ENCODE results near the gene MRPL48.

The MRPL48 gene

DNA sequence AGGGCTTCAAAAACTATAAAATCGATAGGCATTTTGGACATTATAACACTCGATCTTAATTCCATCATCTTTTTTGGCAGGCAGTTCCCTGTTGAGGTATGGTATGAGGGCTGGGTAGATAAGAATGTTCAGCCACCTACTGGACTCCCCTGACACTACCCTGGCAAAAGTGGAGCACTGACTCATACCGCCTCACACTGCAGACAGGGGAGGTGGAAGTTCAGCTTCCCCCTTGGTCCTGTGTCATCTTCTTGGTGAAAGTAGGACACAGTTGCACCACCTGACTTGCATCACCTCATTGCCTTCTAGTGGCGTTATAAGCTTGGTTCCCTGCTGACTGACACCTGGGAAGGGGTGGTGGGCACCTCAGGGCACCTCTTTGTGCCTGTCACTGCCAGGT lies 119.5 kb downstream of the MRPL48 start:
- Histone ChIP-seq H3K4me3 (ENCODE audit: low read length) (no peak overlapping the region), H3K9me3 (ENCODE audit: control insufficient read depth, low read depth, low read length) (no peaks in the 10 kb centered on the region), H3K27me3 (ENCODE audit: control insufficient read depth, insufficient read depth, low read length) (no peaks in the 10 kb centered on the region), H3K27ac (ENCODE audit: low read length) (no peak overlapping the region), H3K9ac (ENCODE audit: low read length) (no peak overlapping the region), H3K36me3 (ENCODE audit: control insufficient read depth, low read depth, low read length) (peaks cover 14% of the 10 kb centered on the region), H3K4me1 (ENCODE audit: control insufficient read depth, low read depth, low read length) (no peaks in the 10 kb centered on the region)

GRCh38 chr11:73912026-73912425 lies 124.4 kb downstream of the MRPL48 start:
- Histone ChIP-seq H3K27me3 (ENCODE audit: control insufficient read depth, insufficient read depth, low read length) (no peaks in the 10 kb centered on the region), H3K4me3 (ENCODE audit: low read length) (no peak overlapping the region), H3K36me3 (ENCODE audit: control insufficient read depth, low read depth, low read length) (peaks cover 14% of the 10 kb centered on the region), H3K27ac (ENCODE audit: low read length) (no peak overlapping the region), H3K4me1 (ENCODE audit: control insufficient read depth, low read depth, low read length) (no peaks in the 10 kb centered on the region), H3K9me3 (ENCODE audit: control insufficient read depth, low read depth, low read length) (no peaks in the 10 kb centered on the region), H3K9ac (ENCODE audit: low read length) (no peak overlapping the region)

- no peaks in the 10 kb centered on the region for H3K27me3 ChIP-seq (ENCODE audit: control insufficient read depth, insufficient read depth, low read length)
- no peaks in the 10 kb centered on the region for H3K9me3 ChIP-seq (ENCODE audit: control insufficient read depth, low read depth, low read length)
- no peak overlapping the region for H3K9ac ChIP-seq (ENCODE audit: low read length)
- H3K4me1 ChIP-seq (ENCODE audit: control insufficient read depth, low read depth, low read length) = no peaks in the 10 kb centered on the region
- no peak overlapping the region for H3K27ac ChIP-seq (ENCODE audit: low read length)
- H3K36me3 ChIP-seq (ENCODE audit: control insufficient read depth, low read depth, low read length) = peaks cover 14% of the 10 kb centered on the region
- H3K4me3 ChIP-seq (ENCODE audit: low read length) = no peak overlapping the region
Observed at GRCh38 chr11:73913472-73913871, 125.8 kb downstream of the MRPL48 start.

DNA sequence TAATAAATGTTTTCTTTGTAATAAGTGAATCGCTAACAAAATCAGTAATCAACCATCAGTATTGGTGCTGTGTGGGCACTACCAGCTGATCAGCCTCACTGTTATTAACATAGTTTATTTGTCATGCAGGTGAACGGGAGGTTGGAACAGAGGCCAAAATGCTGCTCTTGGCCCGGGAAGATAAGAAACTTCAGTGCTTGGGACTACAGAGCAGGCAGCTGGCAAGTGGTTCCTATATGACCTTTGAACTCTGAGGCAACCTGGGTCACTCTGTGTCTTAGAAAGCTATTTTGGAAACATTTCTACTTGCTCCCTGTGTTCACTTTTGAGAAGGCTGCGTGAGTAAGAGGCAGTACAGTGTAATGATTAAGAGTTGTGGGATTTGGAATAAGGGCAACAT lies 126.6 kb downstream of the MRPL48 start:
- Histone ChIP-seq H3K36me3 (ENCODE audit: control insufficient read depth, low read depth, low read length) (peaks cover 20% of the 10 kb centered on the region), H3K9ac (ENCODE audit: low read length) (no peak overlapping the region), H3K27ac (ENCODE audit: low read length) (no peak overlapping the region), H3K27me3 (ENCODE audit: control insufficient read depth, insufficient read depth, low read length) (no peaks in the 10 kb centered on the region), H3K9me3 (ENCODE audit: control insufficient read depth, low read depth, low read length) (no peaks in the 10 kb centered on the region), H3K4me1 (ENCODE audit: control insufficient read depth, low read depth, low read length) (no peaks in the 10 kb centered on the region), H3K4me3 (ENCODE audit: low read length) (no peak overlapping the region)
